GM18867 (cell line): ENCODE measurements around the gene GSTK1.

Experiments used
- ATAC-seq: cut with Tn5 transposase; IDR thresholded peaks from one replicate; pipeline ENCODE4 v1.9.1; 2021; ENCODE audit warnings: mild to moderate bottlenecking, moderate library complexity; ENCODE audit not compliant: unreplicated experiment

GSTK1 gene

DNA sequence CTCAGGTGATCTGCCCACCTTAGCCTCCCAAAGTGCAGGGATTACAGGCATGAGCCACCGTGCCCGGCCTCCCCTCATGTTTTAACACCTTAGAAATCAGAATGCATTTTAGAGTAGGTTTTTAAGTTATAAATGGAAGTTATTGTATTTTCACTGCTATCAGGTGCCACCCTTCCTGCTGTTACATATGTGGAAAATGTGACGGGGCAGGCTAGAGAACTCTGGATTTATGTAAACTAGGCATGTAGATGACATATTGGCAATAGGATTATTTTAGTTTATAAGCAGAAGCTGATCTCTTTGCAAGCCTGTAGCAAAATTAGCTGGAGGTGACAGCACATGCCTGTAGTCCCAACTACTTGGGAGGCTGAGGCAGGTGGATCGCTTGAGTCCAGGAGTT lies 27.1 kb downstream of the GSTK1 start:
- no peak for ATAC-seq

DNA sequence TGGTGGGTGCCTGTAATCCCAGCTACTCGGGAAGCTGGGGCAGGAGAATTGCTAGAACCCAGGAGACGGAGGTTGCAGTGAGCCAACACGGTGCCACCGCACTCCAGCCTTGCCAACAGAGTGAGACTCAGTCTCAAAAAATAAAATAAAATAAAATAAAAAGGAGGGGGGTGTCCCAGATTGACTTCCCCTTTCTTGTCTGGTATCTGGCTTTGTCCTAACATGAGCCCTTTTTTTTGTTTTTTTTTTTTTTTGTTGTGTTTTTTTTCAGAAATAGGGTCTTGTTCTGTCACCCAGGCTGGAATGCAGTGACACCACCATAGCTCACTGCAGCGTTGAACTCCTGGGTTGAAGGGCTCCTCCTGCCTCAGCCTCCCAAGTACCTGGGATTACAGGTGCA lies 29.6 kb downstream of the GSTK1 start:
- no peak for ATAC-seq

DNA sequence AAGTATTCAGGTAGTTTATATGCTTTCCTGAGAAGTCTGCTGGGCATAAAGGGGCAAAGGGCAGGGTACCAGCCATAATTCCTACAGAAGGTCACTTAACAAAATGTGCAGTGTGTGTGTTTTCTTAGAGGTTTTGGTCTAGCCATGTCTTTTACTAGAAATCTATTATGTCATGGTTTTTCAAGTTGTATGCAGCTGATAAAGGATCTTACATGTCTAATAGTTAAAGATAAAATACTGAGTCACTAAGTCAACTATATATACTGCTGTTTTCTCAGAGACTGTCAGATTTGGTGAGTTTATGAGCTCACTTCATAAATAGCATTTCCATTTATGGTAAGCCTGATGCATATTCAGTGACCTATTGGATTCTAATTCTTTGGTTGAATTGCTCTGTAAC lies 32.6 kb downstream of the GSTK1 start:
- ATAC-seq = no peak

DNA sequence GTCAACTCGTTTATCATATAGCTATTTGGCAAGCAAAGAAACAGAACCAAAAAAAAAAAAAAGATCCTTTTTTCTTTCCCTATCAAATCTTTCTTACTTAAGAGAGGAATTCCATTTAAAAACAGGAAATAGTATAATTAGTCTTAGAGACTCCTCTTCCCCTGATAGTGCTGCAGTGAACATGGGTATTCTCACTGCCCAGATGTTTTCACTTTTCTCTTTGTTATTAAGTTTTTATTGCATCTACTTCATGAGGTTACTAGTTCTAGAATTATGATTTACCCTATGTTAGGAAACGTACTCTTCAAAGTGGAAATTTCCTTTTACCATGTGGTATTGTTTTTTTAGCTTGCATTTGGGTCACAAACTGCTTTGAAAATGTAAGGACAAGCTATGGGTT lies 33.4 kb downstream of the GSTK1 start:
- no peak for ATAC-seq

DNA sequence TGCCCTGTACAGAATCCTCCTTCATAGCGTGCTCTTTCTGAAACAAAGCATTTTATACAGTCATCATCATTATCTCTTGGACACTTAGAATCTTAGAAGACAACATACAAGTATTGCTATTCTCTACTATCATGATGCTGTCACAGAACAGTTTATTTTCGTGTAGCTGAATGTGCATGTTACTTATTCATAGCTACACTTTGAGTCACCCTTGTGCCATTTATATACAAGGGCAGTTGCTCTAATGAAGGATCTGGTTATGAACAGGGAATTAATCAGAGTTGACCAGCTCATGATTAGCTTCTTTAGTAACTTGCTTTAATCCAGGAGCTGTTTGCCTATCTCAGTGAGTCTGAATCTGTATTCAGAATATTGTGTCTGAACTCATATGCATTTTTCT lies 36.1 kb downstream of the GSTK1 start:
- ATAC-seq = no peak

DNA sequence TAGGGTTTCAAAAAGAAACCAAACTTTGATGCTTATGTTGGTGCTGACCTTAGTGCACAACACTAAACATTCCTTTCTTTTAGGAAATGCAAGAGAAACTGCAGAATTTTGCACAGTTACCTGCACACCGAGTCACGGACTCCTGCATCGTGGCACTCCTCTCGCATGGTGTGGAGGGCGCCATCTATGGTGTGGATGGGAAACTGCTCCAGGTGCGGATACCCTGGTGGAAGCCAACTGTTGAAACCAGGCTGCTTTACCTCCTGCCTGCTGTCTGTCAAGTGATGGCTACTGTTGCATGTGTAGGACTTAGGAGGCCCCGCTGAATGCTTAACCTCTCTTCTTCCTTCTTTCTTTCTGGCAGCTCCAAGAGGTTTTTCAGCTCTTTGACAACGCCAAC lies 36.6 kb downstream of the GSTK1 start:
- ATAC-seq = no peak

DNA sequence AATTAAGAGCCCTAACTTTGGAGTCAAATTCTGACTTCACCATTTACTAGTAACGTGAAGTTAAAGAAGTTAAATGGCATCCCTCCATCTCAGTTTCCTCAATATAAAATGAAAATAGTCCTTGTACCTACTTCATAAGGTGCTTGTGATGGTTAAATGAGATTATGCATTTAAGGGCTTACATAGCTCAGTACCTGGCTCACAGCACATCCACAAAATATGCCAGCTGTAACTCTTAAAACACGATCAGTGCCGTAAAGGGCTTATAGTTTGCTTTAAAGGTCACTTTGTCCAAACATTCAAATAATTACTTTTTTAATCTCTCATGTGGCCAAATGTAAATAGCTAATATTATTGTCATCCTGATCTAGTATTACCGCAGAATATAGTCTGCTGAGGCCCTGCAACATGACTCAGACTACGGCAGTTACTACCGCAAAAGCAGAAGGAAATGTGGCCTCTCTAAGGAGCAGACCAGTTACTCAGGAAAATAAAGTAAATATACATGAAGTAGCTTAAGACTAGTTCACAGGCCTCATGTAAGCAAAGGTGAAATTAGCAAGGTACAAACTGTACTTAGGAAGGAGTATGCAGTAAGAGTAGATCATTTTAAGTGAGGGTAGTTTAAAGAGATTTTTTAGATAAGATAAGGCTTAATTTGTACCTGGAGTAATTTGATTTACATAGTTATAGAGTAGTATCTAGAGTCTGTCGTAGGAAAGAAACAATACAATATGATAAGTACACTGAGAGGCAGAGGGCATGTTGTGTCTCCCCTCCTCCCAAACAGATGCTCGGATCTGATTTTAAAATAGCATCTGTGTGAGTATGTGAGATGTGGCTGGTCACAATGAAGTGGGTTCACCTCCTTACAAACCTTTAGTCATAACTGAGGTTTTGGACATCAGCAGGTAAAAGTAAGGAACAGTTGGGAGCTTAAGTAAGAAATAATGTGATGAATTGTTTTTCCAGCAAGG lies 38.0 kb downstream of the GSTK1 start:
- no peak for ATAC-seq

DNA sequence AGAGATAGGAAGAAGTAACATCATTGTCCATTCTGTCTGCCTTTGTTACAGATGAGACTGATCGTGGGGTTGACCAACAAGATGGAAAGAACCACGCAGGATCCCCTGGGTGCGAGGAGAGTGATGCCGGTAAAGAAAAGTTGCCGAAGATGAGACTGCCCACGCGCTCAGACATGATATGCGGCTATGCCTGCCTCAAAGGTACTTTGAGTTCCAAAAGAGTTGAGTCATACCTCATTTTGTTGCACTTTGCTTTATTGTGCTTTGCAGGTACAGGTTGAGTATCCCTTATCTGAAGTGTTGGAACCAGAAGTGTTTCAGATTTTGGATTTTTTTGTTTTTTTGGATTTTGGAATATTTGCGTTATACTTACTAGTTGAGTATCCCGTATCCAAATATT lies 40.5 kb downstream of the GSTK1 start:
- ATAC-seq = no peak

DNA sequence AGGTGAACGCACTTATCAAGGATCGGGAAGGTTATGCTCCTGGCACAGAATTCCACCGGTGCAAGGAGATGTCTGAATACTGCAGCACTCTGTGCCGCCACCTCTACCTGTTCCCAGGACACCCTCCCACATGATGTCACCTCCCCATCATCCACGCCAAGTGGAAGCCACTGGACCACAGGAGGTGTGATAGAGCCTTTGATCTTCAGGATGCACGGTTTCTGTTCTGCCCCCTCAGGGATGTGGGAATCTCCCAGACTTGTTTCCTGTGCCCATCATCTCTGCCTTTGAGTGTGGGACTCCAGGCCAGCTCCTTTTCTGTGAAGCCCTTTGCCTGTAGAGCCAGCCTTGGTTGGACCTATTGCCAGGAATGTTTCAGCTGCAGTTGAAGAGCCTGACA lies 41.7 kb downstream of the GSTK1 start:
- no peak for ATAC-seq

DNA sequence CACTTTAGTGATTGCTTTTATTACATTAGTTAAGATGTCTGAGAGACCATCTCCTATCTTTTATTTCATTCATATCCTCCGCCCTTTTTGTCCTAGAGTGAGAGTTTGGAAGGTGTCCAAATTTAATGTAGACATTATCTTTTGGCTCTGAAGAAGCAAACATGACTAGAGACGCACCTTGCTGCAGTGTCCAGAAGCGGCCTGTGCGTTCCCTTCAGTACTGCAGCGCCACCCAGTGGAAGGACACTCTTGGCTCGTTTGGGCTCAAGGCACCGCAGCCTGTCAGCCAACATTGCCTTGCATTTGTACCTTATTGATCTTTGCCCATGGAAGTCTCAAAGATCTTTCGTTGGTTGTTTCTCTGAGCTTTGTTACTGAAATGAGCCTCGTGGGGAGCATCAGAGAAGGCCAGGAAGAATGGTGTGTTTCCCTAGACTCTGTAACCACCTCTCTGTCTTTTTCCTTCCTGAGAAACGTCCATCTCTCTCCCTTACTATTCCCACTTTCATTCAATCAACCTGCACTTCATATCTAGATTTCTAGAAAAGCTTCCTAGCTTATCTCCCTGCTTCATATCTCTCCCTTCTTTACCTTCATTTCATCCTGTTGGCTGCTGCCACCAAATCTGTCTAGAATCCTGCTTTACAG lies 42.3 kb downstream of the GSTK1 start:
- ATAC-seq = no peak

DNA sequence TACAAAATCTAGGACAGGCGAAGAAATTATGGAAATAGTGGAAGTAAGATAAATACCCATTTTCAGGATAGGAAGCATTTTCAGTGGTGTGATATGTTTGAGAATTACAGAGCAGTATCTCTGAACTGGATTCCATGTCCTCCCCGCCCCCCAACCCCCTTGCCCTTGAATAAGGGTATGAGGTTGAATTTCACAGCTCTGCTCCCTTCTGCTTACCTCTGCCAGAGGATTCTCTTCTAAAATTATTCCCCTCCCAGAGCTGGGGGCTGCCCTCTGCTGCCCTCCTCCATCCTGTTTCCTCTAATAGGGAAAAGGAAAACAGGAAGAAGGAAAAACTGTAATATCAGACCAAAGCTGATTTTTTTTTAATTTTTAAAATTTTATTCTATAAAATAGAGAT lies 45.4 kb downstream of the GSTK1 start:
- no peak for ATAC-seq

DNA sequence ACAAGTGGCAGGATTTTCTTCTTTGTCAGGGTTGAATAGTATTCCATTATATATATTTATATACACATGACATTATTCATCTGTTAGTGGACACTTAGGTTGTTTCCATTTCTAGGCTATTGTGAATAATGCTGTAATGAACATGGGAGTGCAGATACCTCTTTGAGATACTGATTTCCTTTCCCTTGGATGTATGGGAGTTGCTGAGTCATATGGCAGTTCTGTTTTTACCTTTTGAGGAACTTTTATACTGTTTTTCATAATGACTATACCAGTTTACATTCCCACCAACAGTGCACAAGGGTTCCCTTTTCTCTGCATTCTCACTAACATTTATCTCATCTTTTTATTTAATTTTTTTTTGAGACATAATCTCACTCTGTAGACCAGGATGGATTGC lies 50.9 kb downstream of the GSTK1 start:
- no peak for ATAC-seq

DNA sequence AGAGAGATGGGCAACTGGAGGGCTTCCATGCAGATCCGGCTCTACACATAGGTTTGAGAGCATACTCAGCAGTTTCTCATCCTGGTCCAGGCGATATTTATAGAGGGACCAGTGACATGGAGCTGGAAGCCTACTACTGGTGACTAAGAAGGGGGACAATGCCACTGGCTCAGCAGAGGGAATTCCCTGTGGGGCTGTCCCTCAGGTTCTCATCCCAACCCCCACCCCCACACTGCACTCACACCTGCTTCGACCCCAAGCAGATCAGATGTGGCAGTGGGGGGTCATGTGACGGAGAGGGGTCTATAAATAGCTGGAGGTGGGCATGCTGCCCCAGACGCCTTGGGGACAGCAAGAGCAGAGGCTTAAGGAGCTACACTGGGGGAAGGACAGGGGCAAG lies 52.5 kb downstream of the GSTK1 start, which contains the start of gene CLCN1:
Gene CLCN1, plus strand, starts transcription at position 336 of the 400 bp plus-strand sequence. CDS start 102 bp downstream, outside the sequence.
- no peak for ATAC-seq

DNA sequence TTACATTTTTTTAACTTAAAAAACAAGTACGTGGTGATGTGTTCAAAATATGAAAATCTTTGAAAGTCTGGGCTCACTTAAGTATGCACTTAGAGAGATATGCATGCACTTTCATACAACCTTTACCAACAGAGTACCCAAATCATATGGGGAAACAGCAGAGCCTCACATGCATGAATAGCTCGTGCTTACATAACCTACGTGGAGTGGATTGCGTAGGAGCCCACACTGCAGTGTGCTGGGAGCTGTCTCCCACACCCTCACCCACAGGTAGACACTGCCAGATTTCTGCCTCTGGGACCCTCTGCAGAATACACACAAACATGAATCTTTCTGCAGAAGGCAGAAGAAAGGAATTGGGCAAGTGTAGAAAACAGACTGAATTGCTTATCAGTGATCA lies 53.3 kb downstream of the GSTK1 start:
- ATAC-seq = no peak

DNA sequence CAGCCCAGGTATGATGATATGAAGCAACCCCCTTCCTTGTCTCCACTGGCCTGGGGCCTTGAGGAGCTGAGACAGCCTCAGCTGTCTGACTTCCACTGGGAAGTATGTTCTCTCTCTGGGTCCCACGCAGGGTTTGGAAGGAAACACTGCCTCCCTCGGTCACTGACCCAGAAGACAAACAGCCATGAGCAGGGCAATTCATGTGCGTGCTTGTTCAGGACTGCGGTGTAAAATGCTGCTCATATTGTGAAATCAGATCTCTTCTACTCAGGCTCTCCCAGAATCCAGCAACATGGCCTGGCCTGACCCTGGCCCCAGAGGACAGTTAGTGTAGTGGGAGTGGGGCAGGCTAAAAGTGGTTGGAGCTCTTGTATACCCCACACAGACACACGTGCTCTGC lies 55.4 kb downstream of the GSTK1 start:
- no peak for ATAC-seq
